ENCODE measurements around the gene PAK3. TPM values are rescaled to one million over a fixed set of nuclear protein-coding genes. Genes with fewer than 3 reads are reported as not detected.

The PAK3 gene
- total RNA-seq, 1 donor from 2014 or later, result 13.7 TPM

DNA sequence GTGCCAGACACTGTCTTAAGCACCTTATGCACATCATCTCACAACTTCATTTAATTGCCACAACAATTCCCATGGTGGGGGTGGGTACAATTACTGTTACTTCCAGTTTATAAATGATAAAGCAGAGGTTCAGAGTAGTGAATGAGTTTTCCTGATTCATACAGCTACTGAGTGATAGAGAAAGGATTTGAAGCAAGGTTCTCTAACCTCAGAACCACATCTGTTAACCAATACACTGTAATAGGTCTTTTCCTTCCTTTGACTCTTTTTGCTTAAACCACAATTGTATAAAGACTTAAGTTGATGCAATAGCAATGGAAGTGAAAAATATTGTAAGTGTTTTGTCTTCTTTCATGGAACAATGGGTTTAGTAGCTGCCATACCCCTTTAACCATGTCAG is 43.5 kb upstream of the PAK3 start:
- TF ChIP-seq EZH2 (IDR thresholded peaks at IDR 0.05; ENCODE audit: insufficient read depth, low read length), result no peak
- TF ChIP-seq CTCF (IDR thresholded peaks at IDR 0.05; ENCODE audit: insufficient read depth, low read depth, low read length), result no peak
- Mint-ChIP-seq H3K9me3 (ENCODE audit: unreplicated experiment) (no peaks in the 10 kb centered on the region), H3K4me1 (ENCODE audit: low read depth, unreplicated experiment) (no peaks in the 10 kb centered on the region), H3K4me3 (ENCODE audit: unreplicated experiment) (no peak overlapping the region), H3K27ac (ENCODE audit: unreplicated experiment) (no peak overlapping the region), H3K36me3 (ENCODE audit: low read depth, unreplicated experiment) (no peaks in the 10 kb centered on the region), H3K27me3 (ENCODE audit: low read depth, unreplicated experiment) (no peaks in the 10 kb centered on the region)
- Histone ChIP-seq H3K27ac (ENCODE audit: low read depth, low read length) (no peak overlapping the region), H4K20me1 (ENCODE audit: insufficient read depth, low read length) (no peaks in the 10 kb centered on the region), H3K27me3 (ENCODE audit: insufficient read depth, low read length) (no peaks in the 10 kb centered on the region), H3K9me3 (ENCODE audit: insufficient read depth, low read depth, low read length) (no peaks in the 10 kb centered on the region), H3K79me2 (ENCODE audit: insufficient read depth, low read length) (no peaks in the 10 kb centered on the region), H3K4me2 (ENCODE audit: low read length) (no peak overlapping the region), H2AFZ (ENCODE audit: low read depth, low read length) (no peak overlapping the region), H3K4me1 (ENCODE audit: insufficient read depth, low read length) (no peaks in the 10 kb centered on the region), H3K9ac (ENCODE audit: low read length) (no peak overlapping the region), H3K4me3 (ENCODE audit: insufficient read depth, low read depth, low read length) (no peak overlapping the region), H3K36me3 (ENCODE audit: insufficient read depth, low read length) (no peaks in the 10 kb centered on the region)
- peak; percentile 17 for FAIRE-seq
- DNase-seq (ENCODE audit: low read depth), result peak; percentile 28

DNA sequence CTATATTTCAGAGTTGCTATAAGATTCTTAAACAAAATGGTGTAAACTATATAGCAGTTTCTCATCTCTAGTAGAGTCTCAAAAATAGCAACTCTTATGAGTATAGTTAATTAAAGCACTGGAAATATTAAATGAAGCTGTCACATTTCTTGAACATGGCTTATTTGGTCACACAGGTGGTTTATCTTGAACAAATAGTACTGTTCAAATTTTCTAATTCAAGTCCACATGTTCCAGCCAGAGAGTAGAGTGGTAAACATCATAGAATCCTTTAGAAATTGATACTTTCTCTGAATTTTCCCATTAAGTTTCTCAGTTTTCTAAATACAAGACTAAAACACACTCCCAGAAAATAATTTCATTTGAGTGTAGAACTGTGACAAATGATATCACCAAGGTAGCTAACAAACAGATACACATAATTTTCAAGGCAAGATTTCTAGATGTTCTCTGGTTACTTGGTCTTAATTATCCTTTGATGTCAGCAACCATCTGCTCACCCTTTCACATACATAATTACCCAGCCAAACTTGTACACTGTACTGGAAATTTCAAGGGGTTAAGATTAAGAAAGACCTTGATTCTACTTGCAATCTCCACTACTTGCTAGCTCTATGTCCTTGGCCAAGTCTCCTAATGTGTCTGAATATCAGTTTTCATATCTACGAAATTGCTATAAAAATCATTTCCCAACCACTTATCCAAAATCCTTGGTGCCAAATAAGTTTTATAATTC is 24.3 kb upstream of the PAK3 start:
- H3K36me3 ChIP-seq (ENCODE audit: insufficient read depth, low read length), result no peaks in the 10 kb centered on the region
- H3K27ac Mint-ChIP-seq (ENCODE audit: unreplicated experiment), result no peak overlapping the region

More for the DNA sequence above, 24.3 kb upstream of the PAK3 start:
- H3K9me3 ChIP-seq (ENCODE audit: insufficient read depth, low read depth, low read length), result no peaks in the 10 kb centered on the region
- H3K4me1 ChIP-seq (ENCODE audit: insufficient read depth, low read length), result no peaks in the 10 kb centered on the region
- TF ChIP-seq EZH2 (IDR thresholded peaks at IDR 0.05; ENCODE audit: insufficient read depth, low read length) (no peak), CTCF (IDR thresholded peaks at IDR 0.05; ENCODE audit: insufficient read depth, low read depth, low read length) (no peak)
- H3K27ac ChIP-seq (ENCODE audit: low read depth, low read length), result no peak overlapping the region
- no peak overlapping the region for H3K9ac ChIP-seq (ENCODE audit: low read length)
- no peak overlapping the region for H2AFZ ChIP-seq (ENCODE audit: low read depth, low read length)
- no peaks in the 10 kb centered on the region for H3K27me3 Mint-ChIP-seq (ENCODE audit: low read depth, unreplicated experiment)
- FAIRE-seq, result no peak
- H3K79me2 ChIP-seq (ENCODE audit: insufficient read depth, low read length), result no peaks in the 10 kb centered on the region
- no peaks in the 10 kb centered on the region for H3K27me3 ChIP-seq (ENCODE audit: insufficient read depth, low read length)
- no peaks in the 10 kb centered on the region for H3K36me3 Mint-ChIP-seq (ENCODE audit: low read depth, unreplicated experiment)
- H3K9me3 Mint-ChIP-seq (ENCODE audit: unreplicated experiment), result no peaks in the 10 kb centered on the region
- H3K4me1 Mint-ChIP-seq (ENCODE audit: low read depth, unreplicated experiment), result no peaks in the 10 kb centered on the region
- no peak overlapping the region for H3K4me2 ChIP-seq (ENCODE audit: low read length)
- no peak overlapping the region for H3K4me3 Mint-ChIP-seq (ENCODE audit: unreplicated experiment)
- no peaks in the 10 kb centered on the region for H4K20me1 ChIP-seq (ENCODE audit: insufficient read depth, low read length)
- H3K4me3 ChIP-seq (ENCODE audit: insufficient read depth, low read depth, low read length), result no peak overlapping the region
- no peak for DNase-seq (ENCODE audit: low read depth)

Data from astrocyte (in vitro differentiated cells and primary cell).